HepG2 (cell line): ENCODE results near the gene PDHA1.

Experiments
- ARID2 ChIP-seq: sonication (generic); formaldehyde crosslinking; IDR thresholded peaks from 2 replicates; pipeline ENCODE4 v1.8.1; 2022; ENCODE audit warnings: mild to moderate bottlenecking, missing genetic modification reagents, borderline replicate concordance
- BHLHE40 ChIP-seq: IDR thresholded peaks from 2 replicates; pipeline ENCODE4 v1.6.1; 2011; ENCODE audit warnings: low read length, improper control_type of control experiment
- POLR2A ChIP-seq, 2 experiments: IDR thresholded peaks; 2 replicates each; pipeline ENCODE4 v1.6.1; 2011; ENCODE audit warnings: low read depth in 2 of 2, low read length in 2 of 2, mild to moderate bottlenecking in 1 of 2, moderate library complexity in 1 of 2; ENCODE audit not compliant: insufficient read depth in 1 of 2
- SAP130 ChIP-seq: IDR thresholded peaks from 2 replicates; pipeline ENCODE4 v1.6.1; 2016; ENCODE audit warnings: low read depth
- ZNF850 ChIP-seq: sonication (generic); formaldehyde crosslinking; conservative IDR thresholded peaks from 2 replicates; pipeline ENCODE4 v1.9.0; 2021; ENCODE audit warnings: mild to moderate bottlenecking, missing genetic modification reagents

DNA sequence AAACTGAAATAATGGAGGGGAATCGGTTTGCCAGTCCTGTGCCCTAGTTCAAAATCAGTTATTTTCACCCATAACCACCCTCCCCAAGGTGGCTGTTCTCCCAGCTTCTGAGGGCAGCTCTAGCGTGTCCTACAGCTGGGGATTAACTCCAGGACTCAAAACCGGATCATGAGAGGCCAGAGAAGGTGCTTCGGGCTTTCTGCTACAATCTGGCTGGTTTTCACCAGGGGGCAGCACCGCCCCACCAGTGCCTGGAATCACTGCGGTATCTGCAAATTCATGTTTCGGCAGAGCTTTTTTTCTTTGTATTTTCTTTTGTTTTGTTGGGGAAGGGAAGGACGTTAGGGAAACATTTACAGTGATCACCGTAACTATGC lies 28.4 kb downstream of the PDHA1 start:
- TF ChIP-seq ARID2 (no peak), SAP130 (CRISPR knock-in tag) (no peak), BHLHE40 (no peak), ZNF850 (CRISPR knock-in tag) (no peak), POLR2A (IDR thresholded peaks at IDR 0.05; ENCODE audit: insufficient read depth in 1 of 2, low read depth in 2 of 2, low read length in 2 of 2) (no peak)
